Muscle layer of duodenum (tissue), 2 donors: ENCODE data around the gene TNNT2.

ENCODE experiments used
- H3K27ac ChIP-seq: one replicate; pipeline ENCODE4 v1.7.0; 2013; ENCODE audit warnings: mild to moderate bottlenecking, low read length
- H3K27me3 ChIP-seq: one replicate; pipeline ENCODE4 v1.7.0; 2013; ENCODE audit warnings: low read depth, mild to moderate bottlenecking, control low read depth, low read length
- H3K36me3 ChIP-seq, 2 donors: one replicate each; pipeline ENCODE4 v1.7.0; 2013; ENCODE audit warnings: low read length in 2 of 2, control low read depth in 1 of 2, mild to moderate bottlenecking in 1 of 2; ENCODE audit not compliant: insufficient read depth in 2 of 2, control insufficient read depth in 1 of 2
- H3K4me1 ChIP-seq, 2 donors: one replicate each; pipeline ENCODE4 v1.7.0; 2013; ENCODE audit warnings: low read length in 2 of 2, mild to moderate bottlenecking in 2 of 2, control low read depth in 1 of 2, moderate library complexity in 1 of 2; ENCODE audit not compliant: insufficient read depth in 2 of 2, control insufficient read depth in 1 of 2
- H3K4me3 ChIP-seq, 2 donors: one replicate each; pipeline ENCODE4 v1.7.0; 2013; ENCODE audit warnings: low read length in 2 of 2, low read depth in 1 of 2, mild to moderate bottlenecking in 1 of 2
- H3K9me3 ChIP-seq, 2 donors: one replicate each; pipeline ENCODE4 v1.7.0; 2013; ENCODE audit warnings: low read length in 2 of 2, control low read depth in 1 of 2, mild to moderate bottlenecking in 1 of 2; ENCODE audit not compliant: control insufficient read depth in 1 of 2
- donor health status: healthy.

TNNT2 gene

DNA sequence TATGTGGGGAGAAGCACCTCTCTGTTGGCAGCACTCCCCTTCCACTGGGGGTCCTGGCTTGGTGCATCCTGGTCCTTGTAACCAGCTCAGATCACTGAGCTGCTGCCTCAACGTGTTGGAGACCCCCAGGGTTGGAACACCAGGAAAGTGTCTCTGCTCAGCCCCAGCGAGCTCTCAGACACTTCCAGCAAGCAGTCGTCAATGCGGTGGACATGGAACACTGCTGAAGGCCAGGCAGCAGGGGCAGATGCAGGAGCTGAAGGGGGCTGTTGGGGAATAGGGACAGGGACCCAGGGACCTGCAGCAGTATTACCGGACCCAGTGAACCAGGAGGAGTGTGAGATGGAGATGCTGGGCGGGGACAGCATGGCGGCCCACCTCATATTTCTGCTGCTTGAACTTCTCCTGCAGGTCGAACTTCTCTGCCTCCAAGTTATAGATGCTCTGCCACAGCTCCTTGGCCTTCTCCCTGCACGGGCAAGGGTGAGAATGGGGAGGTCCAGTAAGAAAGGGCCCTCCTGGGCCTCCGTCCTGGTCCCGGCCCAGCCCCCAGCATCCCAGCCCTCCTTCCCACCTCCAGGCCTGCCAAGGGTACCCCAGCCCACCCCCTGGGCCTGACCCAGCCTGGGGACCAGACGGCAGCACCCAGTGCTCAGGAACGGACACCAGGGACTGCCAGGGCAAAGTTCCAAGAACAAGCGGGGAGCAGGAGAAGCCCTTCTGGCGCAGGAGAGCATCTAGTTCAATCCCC lies 16.4 kb downstream of the TNNT2 start:
- Histone ChIP-seq H3K4me1 (no peaks in the 10 kb centered on the region), H3K27ac (no peak overlapping the region), H3K36me3 (no peaks in the 10 kb centered on the region), H3K4me3 (no peak overlapping the region), H3K27me3 (no peaks in the 10 kb centered on the region), H3K9me3 (no peaks in the 10 kb centered on the region)

DNA sequence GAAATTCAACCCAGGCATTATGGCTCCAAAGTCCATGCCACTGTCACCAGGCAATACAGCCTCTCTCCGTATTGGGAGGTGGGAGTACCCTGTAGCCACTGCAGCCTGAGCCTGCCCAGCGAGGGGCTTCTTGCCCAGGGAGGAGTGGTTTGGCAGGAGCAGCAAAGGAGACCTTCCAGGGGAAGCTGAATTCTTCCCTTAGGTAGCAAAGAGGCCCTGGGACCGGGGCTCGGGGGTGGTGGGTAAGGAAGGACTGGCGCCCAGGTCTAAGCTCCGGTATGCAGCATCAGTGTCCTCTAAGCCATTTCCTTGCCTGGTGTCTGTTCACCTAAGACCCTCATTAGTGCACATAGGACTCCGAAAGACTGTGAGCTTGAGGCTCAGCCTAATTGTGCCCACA lies 17.0 kb downstream of the TNNT2 start:
- no peaks in the 10 kb centered on the region for H3K9me3 ChIP-seq
- no peaks in the 10 kb centered on the region for H3K36me3 ChIP-seq
- H3K4me1 ChIP-seq, result no peaks in the 10 kb centered on the region
- H3K27me3 ChIP-seq, result no peaks in the 10 kb centered on the region
- no peak overlapping the region for H3K27ac ChIP-seq
- no peak overlapping the region for H3K4me3 ChIP-seq

DNA sequence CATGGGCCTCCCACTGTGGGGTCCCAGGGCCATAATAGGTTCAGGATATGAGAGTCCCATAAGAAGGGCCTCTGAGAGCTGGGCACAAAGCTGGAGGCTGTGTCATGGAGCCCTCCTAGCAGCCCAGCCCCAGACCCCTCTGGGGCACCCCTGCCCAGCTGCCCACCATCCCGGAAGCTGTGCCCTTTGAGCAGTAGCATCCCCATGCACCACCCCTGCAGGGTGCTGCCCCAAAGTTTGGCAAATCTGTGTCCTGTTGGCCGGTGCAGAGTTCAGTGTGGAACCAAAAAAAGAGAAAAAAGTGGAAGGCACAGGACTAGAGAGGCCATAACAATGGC lies 17.6 kb downstream of the TNNT2 start:
- Histone ChIP-seq H3K4me1 (no peaks in the 10 kb centered on the region), H3K36me3 (no peaks in the 10 kb centered on the region), H3K27ac (no peak overlapping the region), H3K4me3 (no peak overlapping the region), H3K9me3 (no peaks in the 10 kb centered on the region), H3K27me3 (no peaks in the 10 kb centered on the region)

DNA sequence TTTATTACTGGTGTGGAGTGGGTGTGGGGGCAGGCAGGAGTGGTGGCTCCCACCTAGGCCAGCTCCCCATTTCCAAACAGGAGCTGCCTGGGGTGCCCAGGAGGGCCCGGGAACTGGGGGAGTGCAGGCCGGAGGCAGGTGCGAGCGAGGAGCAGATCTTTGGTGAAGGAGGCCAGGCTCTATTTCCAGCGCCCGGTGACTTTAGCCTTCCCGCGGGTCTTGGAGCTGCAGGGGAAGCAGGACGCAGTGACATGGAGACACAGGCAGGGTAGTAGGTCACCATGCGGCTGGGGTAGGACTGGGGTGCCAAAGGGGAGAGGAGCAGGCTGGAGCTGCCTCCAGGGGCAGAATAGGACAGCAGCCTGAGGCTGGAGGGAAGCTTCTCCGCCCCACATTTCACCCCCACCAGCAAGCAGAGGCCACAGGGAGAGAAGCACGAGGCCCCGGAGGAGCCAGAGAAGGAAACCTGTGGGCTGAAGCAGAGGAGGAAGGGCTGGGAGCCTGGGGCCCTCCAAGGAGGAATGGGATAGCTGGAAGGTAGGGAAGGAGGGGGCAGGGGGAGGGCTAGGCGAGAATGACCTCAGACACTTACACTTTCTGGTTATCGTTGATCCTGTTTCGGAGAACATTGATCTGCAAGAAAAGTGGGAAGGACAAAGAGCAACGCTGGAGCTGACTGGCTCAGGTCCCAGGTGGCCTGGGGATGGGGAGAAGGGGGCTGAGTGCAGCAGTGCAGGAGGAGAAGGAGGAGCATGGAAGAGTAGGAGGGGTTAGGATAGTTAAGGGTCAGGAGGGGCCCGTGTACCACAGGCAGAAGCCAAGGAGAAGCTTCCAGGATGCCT lies 18.2 kb downstream of the TNNT2 start:
- no peaks in the 10 kb centered on the region for H3K27me3 ChIP-seq
- H3K36me3 ChIP-seq, result no peaks in the 10 kb centered on the region
- no peaks in the 10 kb centered on the region for H3K4me1 ChIP-seq
- no peak overlapping the region for H3K4me3 ChIP-seq
- H3K27ac ChIP-seq, result no peak overlapping the region
- no peaks in the 10 kb centered on the region for H3K9me3 ChIP-seq

DNA sequence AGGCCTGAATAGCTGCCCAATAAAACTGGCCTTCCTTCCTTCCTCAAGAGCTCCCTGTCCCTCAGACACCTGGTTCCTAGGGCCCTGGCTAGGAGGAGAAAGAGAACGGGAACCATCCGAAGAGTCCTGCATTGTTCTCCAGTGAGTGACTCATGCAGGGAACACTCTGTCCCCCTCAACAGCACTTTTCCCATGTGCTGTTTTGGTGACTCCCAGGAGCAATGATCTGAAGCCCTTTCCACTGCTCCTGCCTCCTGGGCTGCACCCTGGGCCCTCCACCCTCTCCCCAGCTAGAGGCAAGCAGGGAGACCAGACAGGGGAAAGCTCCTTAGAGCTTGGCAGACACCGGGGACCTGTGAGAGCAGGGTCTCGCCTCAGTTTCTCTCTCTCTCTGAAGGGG lies 18.9 kb downstream of the TNNT2 start:
- Histone ChIP-seq H3K36me3 (no peaks in the 10 kb centered on the region), H3K9me3 (no peaks in the 10 kb centered on the region), H3K27ac (no peak overlapping the region), H3K4me1 (no peaks in the 10 kb centered on the region), H3K4me3 (no peak overlapping the region), H3K27me3 (no peaks in the 10 kb centered on the region)

DNA sequence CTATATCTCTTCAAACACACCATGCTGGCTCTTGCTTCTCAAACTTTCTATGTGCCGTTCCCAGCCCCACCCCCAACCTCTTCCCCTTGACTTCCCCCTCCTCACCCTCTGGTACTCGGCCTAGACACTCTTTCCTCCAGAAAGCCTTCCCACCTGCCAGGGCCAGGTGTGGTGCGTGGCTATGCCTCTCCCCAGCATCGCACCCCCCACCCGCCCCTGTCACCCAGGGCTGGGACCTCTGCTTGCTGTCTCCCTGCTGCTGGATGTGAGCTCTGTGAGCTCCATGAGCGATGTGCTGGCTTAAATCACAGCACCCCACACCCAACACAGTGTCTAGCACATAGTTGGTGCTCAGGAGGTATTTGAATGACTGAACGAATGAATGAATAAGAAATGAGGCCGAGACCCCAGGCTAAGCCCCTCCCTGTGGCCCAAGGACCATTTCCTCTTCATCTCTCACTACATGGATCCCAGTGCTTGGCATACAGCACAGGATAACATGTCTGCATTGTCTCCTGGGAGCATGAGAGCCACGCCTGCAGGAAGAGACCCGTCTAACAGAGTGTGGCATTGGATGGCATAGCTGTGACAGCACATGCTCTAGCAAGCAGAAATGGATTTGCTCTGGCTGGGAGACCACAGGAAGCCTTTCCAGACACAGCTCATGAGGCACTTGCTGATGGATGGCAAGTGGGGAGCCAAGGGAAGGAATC lies 19.7 kb downstream of the TNNT2 start:
- H3K27me3 ChIP-seq, result no peaks in the 10 kb centered on the region
- no peaks in the 10 kb centered on the region for H3K36me3 ChIP-seq
- H3K9me3 ChIP-seq, result no peaks in the 10 kb centered on the region
- no peak overlapping the region for H3K4me3 ChIP-seq
- H3K27ac ChIP-seq, result no peak overlapping the region
- H3K4me1 ChIP-seq, result no peaks in the 10 kb centered on the region

DNA sequence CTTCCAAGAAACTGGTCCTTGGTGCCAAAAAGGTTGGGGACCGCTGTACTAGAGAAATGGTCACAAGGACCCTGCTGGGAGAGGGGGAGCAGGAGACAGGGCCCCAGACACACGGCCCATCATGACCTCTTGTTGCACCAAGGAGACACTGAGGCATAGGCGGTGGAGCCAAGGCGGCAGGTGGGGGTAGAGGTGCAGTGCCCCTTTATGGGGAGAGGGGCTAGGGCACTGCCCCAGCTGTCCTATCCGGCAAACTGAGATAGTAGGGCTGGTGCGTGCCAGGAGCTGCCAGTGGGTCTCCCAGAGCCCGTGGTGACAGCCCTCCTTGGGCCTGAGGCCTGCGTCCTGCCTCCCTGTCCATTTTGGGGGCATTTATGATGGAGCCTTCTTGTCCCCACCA lies 20.3 kb downstream of the TNNT2 start:
- no peaks in the 10 kb centered on the region for H3K9me3 ChIP-seq
- H3K4me1 ChIP-seq, result no peaks in the 10 kb centered on the region
- no peaks in the 10 kb centered on the region for H3K36me3 ChIP-seq
- H3K27ac ChIP-seq, result no peak overlapping the region
- no peaks in the 10 kb centered on the region for H3K27me3 ChIP-seq
- H3K4me3 ChIP-seq, result no peak overlapping the region

DNA sequence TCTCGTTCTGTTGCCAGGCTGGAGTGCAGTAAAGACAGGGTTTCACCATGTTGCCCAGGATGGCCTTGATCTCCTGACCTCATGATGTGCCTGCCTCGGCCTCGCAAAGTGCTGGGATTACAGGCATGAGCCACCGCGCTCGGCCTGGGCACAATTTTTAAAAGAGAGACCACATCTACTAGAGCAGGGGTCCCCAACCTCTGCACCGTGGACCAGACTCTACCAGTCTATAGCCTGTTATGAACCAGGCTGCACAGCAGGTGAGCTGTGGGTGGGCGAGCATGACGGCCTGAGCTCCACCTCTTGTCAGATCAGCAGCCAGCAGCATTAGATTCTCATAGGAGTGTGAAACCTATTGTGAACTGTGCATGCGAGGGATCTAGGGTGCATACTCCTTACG lies 20.8 kb downstream of the TNNT2 start:
- no peak overlapping the region for H3K4me3 ChIP-seq
- H3K4me1 ChIP-seq, result no peaks in the 10 kb centered on the region
- no peaks in the 10 kb centered on the region for H3K36me3 ChIP-seq
- H3K27me3 ChIP-seq, result no peaks in the 10 kb centered on the region
- H3K27ac ChIP-seq, result no peak overlapping the region
- no peaks in the 10 kb centered on the region for H3K9me3 ChIP-seq

DNA sequence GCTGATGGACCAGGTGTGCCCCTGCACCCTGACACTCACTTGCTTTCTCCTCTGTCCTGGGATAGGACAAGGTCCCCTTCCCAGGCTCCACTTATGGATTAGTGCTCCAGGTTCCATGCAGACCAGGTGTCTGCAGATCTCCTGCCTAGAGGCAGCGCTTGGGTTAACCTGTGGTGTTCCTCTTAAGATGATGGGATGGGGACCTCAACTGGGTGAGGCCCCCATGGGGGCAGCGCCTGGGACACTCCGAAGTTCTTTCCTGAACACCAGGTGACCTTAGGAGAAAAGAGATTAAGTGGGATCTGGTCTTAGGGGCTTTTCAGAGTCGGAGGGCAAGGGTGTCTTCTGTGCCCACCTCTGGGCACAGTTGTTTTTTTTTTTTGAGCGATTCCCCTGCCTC lies 21.2 kb downstream of the TNNT2 start:
- H3K36me3 ChIP-seq, result no peaks in the 10 kb centered on the region
- no peaks in the 10 kb centered on the region for H3K27me3 ChIP-seq
- no peak overlapping the region for H3K4me3 ChIP-seq
- no peaks in the 10 kb centered on the region for H3K9me3 ChIP-seq
- H3K4me1 ChIP-seq, result no peaks in the 10 kb centered on the region
- H3K27ac ChIP-seq, result no peak overlapping the region

DNA sequence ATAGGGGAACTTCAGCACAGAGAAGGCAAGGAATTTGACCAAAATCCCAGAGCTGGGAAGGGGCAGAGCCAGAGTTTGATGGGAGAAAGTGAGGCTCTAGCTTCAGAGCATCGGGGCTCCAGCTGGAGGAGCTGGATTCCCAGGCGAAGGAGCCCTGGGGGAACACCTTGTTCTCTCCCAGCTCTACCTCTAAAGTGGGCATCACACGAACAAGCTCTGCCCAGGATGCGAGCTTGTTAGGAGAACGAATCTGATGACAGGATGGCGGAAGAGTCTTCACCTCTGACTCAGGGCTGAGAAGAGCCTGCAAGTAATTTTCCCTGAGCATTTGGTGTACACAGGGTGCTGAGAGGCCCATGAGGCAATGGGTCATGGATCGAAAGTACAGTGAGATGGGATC lies 22.0 kb downstream of the TNNT2 start:
- H3K4me3 ChIP-seq, result no peak overlapping the region
- no peaks in the 10 kb centered on the region for H3K36me3 ChIP-seq
- H3K4me1 ChIP-seq, result no peaks in the 10 kb centered on the region
- no peaks in the 10 kb centered on the region for H3K27me3 ChIP-seq
- no peaks in the 10 kb centered on the region for H3K9me3 ChIP-seq
- no peak overlapping the region for H3K27ac ChIP-seq

DNA sequence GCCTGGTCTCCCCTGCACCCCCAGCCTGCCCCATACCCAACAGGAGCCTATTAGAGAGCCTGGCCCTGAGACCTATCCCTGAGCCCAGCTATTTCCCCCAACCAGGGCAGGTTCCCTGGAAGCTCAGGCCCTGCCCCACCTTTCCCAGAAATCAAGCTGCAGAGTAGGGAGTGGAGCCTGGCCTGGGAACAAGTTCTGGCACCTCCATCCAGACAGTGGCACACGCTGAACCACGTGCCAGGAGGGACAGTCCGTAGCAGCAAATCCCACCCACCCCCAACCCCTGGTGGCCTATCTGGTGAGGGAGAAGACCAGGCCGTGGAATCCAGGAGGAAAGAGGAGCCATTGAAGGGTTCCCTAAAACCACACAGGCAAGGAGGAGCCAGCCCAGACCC lies 22.6 kb downstream of the TNNT2 start:
- no peak overlapping the region for H3K27ac ChIP-seq
- no peak overlapping the region for H3K4me3 ChIP-seq
- no peaks in the 10 kb centered on the region for H3K27me3 ChIP-seq
- no peaks in the 10 kb centered on the region for H3K9me3 ChIP-seq
- no peaks in the 10 kb centered on the region for H3K36me3 ChIP-seq
- H3K4me1 ChIP-seq, result no peaks in the 10 kb centered on the region
